NT2/D1 (cell line): ENCODE data around the gene VWA8.

Experiments
- DNase-seq: peaks from one replicate; pipeline ENCODE4 v3.0.0-alpha.2; 2011; ENCODE audit warnings: low read depth, low spot score
- H3K27me3 ChIP-seq: 2 replicates; pipeline ENCODE4 v1.6.0; 2011; ENCODE audit warnings: mild to moderate bottlenecking; ENCODE audit not compliant: insufficient read length, insufficient read depth
- H3K36me3 ChIP-seq: 2 replicates; pipeline ENCODE4 v1.6.1; 2011; ENCODE audit warnings: mild to moderate bottlenecking, low read length, mixed read lengths; ENCODE audit not compliant: insufficient read depth, insufficient read length
- H3K4me1 ChIP-seq: 2 replicates; pipeline ENCODE4 v1.5.1; 2011; ENCODE audit not compliant: insufficient read depth, insufficient read length
- H3K4me3 ChIP-seq: 2 replicates; pipeline ENCODE4 v1.5.1; 2011; ENCODE audit warnings: low read depth; ENCODE audit not compliant: insufficient read length
- H3K9ac ChIP-seq: 2 replicates; pipeline ENCODE4 v1.6.0; 2011; ENCODE audit warnings: low read depth; ENCODE audit not compliant: insufficient read length
- H3K9me3 ChIP-seq: 2 replicates; pipeline ENCODE4 v1.5.1; 2011; ENCODE audit warnings: mild to moderate bottlenecking, low read length; ENCODE audit not compliant: insufficient read depth
- SUZ12 ChIP-seq: IDR thresholded peaks from 2 replicates; pipeline ENCODE4 v1.6.1; 2011; ENCODE audit not compliant: insufficient read length, insufficient read depth; ENCODE audit errors: extremely low read depth
- YY1 ChIP-seq: IDR thresholded peaks from 2 replicates; pipeline ENCODE4 v1.6.1; 2011; ENCODE audit not compliant: insufficient read length, insufficient read depth
- ZNF274 ChIP-seq: IDR thresholded peaks from 2 replicates; pipeline ENCODE4 v1.6.1; 2011; ENCODE audit warnings: mild to moderate bottlenecking, low read depth, low read length

VWA8 gene

DNA sequence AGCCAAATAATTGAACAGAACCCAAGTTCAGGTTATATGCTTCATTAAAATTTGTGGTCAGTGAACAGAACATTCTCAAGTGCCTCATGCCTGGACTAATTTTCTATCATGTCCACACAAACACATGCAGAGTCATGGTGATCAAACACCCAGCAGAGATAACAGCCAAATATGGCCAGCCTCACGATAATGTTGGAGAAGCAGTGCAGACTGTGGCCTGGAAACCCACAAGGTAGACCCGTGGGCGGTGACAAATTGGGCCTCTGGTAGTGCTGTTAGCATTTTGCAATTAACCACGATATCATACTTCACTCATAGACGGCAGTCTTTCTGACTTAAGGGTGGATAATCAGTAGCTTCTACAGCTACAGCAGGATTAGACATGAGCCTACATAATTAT lies 35.0 kb upstream of the VWA8 start:
- H3K4me1 ChIP-seq: no peaks in the 10 kb centered on the region
- H3K4me3 ChIP-seq: no peak overlapping the region
- TF ChIP-seq YY1 (no peak), ZNF274 (no peak), SUZ12 (no peak)
- no peak for DNase-seq
- H3K9ac ChIP-seq: no peak overlapping the region
- no peaks in the 10 kb centered on the region for H3K27me3 ChIP-seq
- no peaks in the 10 kb centered on the region for H3K9me3 ChIP-seq
- H3K36me3 ChIP-seq: no peaks in the 10 kb centered on the region

DNA sequence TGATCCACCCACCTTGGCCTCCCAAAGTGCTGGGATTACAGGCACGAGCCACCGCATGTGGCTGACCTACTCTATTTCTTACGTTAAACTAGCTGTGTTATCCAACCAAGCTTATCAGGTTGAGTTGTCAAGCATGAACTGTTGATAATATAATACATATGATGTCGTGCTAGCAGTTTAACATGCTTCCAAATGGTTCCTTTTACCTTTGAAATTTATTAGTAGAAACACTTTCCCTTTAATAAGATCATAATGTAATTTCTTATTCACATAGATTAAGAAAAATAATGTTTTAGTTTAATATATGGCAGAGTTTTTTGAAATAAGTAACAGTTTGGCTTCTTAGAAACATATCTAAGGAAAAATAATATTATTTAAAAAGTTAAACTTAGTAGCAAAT lies 34.4 kb upstream of the VWA8 start:
- no peaks in the 10 kb centered on the region for H3K36me3 ChIP-seq
- no peaks in the 10 kb centered on the region for H3K9me3 ChIP-seq
- no peaks in the 10 kb centered on the region for H3K27me3 ChIP-seq
- DNase-seq: no peak
- no peaks in the 10 kb centered on the region for H3K4me1 ChIP-seq
- H3K9ac ChIP-seq: no peak overlapping the region
- H3K4me3 ChIP-seq: no peak overlapping the region
- TF ChIP-seq SUZ12 (no peak), YY1 (no peak), ZNF274 (no peak)

DNA sequence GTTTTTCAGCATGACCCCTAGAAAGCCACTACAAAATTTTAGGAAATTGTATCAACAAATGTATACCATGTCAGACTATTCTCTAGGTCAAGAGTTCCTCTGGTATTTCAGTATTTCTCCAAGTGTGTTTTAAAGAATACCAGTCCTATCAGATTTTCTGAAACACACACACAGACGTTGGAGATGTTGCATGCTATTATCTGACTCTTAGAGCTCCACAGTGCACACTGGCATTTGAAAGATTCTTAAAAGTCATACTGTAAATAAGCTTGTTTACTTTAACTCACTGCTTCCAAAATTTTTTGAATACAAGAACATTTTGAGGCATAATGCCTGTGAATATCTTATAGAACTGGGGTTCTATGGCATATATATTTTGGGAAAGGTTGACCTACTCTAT lies 33.8 kb upstream of the VWA8 start:
- Histone ChIP-seq H3K27me3 (no peaks in the 10 kb centered on the region), H3K9ac (no peak overlapping the region), H3K9me3 (no peaks in the 10 kb centered on the region), H3K36me3 (no peaks in the 10 kb centered on the region), H3K4me3 (no peak overlapping the region), H3K4me1 (no peaks in the 10 kb centered on the region)
- no peak for DNase-seq
- TF ChIP-seq SUZ12: no peak
- TF ChIP-seq ZNF274: no peak
- no peak for TF ChIP-seq YY1

DNA sequence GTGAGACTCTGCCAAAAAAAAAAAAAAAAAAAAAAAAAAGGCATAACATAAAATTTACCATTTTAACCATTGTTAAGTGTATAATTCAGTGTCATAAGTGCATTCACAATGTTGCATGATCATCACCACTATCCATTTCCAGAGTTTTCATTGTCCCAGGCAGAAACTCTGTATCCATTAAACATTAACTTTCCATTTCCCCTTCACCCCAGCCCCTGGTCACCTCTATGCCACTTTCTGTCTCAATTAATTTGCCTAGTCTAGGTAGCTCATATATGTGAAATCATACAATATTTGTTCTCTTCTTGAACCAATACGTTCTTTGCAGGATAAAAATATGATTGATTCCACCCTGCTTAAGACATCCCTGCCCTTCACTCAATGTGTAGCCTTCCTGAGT lies 31.0 kb upstream of the VWA8 start:
- no peaks in the 10 kb centered on the region for H3K27me3 ChIP-seq
- H3K9me3 ChIP-seq: no peaks in the 10 kb centered on the region
- no peak for DNase-seq
- H3K36me3 ChIP-seq: no peaks in the 10 kb centered on the region
- H3K4me3 ChIP-seq: no peak overlapping the region
- TF ChIP-seq ZNF274: no peak
- no peak for TF ChIP-seq SUZ12
- no peak for TF ChIP-seq YY1
- H3K4me1 ChIP-seq: no peaks in the 10 kb centered on the region
- H3K9ac ChIP-seq: no peak overlapping the region

DNA sequence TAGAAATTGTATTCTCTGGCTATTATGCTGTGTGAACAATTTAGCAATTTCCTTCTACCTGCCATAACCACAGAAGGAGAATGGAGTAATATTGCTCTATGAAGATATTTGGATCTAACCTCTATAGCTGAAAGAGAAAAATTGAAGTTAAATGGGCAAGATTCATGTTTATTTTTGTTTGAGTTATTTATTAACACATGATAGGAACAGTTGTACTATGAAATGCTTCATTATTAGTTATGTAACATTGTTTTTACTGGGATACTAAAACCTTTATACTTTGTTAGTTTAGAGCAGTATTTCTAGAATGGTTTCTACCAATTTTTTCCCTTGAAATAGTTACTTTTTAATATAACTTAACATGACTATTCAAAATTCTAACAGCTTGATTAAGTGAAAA lies 27.3 kb upstream of the VWA8 start:
- no peak for TF ChIP-seq YY1
- no peak for TF ChIP-seq ZNF274
- no peak for TF ChIP-seq SUZ12
- Histone ChIP-seq H3K36me3 (no peaks in the 10 kb centered on the region), H3K4me1 (no peaks in the 10 kb centered on the region), H3K9ac (no peak overlapping the region), H3K4me3 (no peak overlapping the region), H3K9me3 (no peaks in the 10 kb centered on the region), H3K27me3 (no peaks in the 10 kb centered on the region)
- no peak for DNase-seq

DNA sequence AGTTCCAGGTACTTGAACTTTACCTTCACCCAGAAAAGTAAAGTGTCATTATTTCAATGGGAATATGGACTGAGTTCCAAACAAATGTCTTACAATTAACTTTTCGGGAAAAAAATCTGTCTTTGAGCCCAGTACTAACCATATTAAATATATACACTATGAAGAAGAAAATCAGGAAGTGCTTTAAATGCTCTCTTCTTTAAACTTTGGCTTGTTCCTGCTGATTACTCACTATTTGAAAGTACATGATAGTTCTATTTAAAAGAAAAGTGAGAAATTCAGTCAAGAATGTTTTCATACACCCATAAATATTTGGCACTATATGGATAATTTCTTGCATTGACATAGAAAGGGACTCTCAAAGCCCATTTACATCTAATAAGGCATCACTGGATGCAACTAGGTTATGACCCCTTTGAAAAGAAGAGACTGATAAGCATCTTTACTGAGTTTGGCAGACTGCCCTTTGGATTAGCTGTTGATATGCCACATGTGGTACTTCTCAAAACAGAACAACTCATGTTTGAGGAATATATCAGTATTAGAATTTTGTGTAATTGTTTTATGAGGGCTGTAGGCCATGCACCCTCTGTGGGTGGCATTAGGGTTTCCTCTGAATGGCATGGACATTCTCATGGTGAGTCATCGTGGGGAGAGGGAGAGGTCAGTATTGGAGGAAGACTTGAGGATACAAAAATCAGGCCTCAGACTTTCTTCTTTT lies 25.0 kb upstream of the VWA8 start:
- DNase-seq: no peak
- Histone ChIP-seq H3K36me3 (no peaks in the 10 kb centered on the region), H3K27me3 (no peaks in the 10 kb centered on the region)

DNA sequence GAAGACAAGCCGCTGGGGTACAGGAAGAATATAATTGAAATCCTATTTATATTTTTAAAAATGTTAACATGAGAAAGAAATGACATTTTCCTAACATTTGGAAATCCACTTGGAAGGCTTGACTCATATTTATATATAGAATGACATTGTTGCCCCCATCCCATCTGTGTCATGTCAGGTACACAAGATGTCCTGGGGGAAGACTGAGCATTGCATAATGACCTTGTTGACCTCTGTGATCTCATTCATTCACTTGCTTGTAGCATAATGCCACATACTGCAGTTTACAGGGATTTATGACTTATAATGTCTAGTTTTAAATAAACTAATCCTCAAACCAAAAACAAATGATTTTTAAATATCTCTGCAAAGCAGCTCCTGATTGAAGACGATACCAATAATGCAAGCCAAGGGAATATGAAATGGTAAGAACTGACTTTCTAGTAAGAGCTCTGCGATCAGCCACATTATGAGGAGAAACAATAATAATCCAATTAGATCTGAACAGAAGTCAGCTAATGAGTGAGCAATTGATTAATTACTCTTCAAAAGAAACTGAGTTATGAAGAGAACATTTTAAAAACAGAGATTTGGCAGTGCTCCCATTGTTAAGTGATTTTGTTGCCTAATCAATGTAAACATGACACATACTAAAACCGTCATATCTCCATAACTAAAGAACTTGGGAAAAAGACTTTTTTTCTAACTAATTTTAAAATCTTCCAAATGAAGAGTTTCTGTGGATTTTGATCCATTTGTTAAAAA lies 21.2 kb upstream of the VWA8 start:
- no peaks in the 10 kb centered on the region for H3K27me3 ChIP-seq
- no peaks in the 10 kb centered on the region for H3K36me3 ChIP-seq

More for the DNA sequence above, 25.0 kb upstream of the VWA8 start:
- no peak overlapping the region for H3K4me3 ChIP-seq
- no peak overlapping the region for H3K9ac ChIP-seq
- no peaks in the 10 kb centered on the region for H3K4me1 ChIP-seq
- no peak for TF ChIP-seq SUZ12
- TF ChIP-seq ZNF274: no peak
- no peak for TF ChIP-seq YY1
- H3K9me3 ChIP-seq: no peaks in the 10 kb centered on the region

More for the DNA sequence above, 21.2 kb upstream of the VWA8 start:
- no peak for TF ChIP-seq YY1
- no peak for TF ChIP-seq SUZ12
- TF ChIP-seq ZNF274: no peak
- no peaks in the 10 kb centered on the region for H3K9me3 ChIP-seq
- H3K4me3 ChIP-seq: no peak overlapping the region
- no peaks in the 10 kb centered on the region for H3K4me1 ChIP-seq
- no peak for DNase-seq
- H3K9ac ChIP-seq: no peak overlapping the region
